ENCODE data around the gene QPCTL. TPM values are rescaled to one million over a fixed set of nuclear protein-coding genes. Genes with fewer than 3 reads are reported as not detected.
"Not testable (repeated sequence)": the region's sequence is repeated elsewhere in the genome, so short reads cannot be mapped to it uniquely, and the experiment has no call there.

Gene QPCTL
- polyA plus RNA-seq, 3 donors: 3.9 to 5.4 (median 4.9) TPM

DNA sequence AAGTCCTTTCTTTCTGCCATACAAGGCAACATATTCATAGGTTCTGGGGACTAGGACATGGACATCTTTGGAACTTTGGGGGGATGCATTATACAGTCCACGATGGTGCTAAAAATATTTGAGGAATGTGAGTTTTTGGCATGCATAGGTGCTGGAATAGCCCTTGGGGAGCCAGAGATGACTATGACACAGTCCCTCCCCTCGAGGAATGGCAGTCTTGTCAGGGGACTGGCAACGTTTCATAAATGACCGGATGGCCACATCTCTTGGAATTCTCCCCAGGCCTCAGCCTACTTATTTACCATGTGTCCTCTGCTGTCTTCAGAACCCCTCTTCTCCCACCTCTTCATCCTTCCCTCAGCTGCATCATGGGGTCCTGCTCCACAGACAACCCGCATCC, 54.4 kb downstream of the QPCTL start:
- WGBS, 3 donors: 61 to 76% (median 68%) methylated on average over 5 of the region's 5 CpGs
- no peak overlapping the region for H3K27ac ChIP-seq (ENCODE audit: low read depth, low read length)

DNA sequence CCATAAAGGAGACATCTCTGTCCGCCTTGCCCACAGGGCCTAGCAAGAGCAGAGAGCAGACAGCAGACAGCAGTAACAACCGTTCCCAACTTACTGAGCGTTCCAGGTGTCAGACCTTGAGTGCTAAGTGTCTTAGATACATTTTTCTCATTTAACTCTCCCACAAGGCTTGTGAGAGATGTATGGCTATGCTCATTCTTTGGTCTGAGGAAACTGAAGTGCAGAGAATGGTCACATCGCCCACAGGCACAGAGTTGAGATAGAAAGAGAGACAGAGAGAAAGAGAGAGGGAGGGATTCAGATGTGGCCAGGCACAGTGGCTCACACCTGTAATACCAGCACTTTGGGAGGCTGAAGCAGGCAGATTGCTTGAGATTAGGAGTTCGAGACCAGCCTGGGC, 55.0 kb downstream of the QPCTL start:
- H3K27ac ChIP-seq (ENCODE audit: low read depth, low read length): no peak overlapping the region
- 77 to 83% (median 82%) methylated on average over 5 of the region's 5 CpGs for WGBS, 3 donors

DNA sequence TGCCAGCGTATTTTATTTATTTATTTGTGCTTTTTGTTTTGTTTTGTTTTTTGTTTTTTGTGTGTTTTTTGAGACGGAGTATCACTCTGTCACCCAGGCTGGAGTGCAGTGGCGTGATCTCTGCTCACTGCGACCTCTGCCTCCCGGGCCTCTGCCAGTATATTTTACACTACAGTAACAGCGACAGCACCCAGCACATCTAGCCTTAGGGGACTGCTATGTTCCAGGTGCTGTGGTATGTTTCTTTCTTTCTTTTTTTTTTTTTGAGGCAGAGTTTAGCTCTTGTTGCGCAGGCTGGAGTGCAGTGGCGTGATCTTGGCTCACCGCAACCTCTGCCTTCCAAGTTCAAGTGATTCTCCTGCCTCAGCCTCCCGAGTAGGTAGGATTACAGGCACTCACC, 59.0 kb downstream of the QPCTL start:
- WGBS, 3 donors: 89 to 92% (median 92%) methylated on average over 10 of the region's 10 CpGs
- not testable (repeated sequence) for H3K27ac ChIP-seq (ENCODE audit: low read depth, low read length)

DNA sequence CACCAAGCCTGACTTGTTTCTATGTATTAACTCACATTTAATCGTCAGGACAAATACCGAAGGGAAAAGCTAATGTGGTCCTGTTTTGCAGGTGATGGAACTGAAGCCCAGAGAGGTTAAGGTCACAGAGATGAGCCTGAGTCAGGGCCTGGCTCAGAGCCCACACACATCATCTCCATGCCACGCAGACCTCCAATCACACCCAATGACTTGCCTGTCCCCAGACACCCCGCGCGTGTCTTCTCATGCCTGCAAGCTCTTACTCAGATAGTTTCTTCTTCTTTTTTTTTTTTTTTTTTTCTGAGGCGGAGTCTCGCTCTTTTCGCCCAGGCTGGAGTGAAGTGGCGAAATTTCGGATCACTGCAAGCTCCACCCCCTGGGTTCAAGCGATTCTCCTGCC, 60.2 kb downstream of the QPCTL start:
- 92 to 96% (median 93%) methylated on average over 12 of the region's 12 CpGs for whole genome bisulfite sequencing, 3 donors
- H3K27ac ChIP-seq (ENCODE audit: low read depth, low read length): no peak overlapping the region

DNA sequence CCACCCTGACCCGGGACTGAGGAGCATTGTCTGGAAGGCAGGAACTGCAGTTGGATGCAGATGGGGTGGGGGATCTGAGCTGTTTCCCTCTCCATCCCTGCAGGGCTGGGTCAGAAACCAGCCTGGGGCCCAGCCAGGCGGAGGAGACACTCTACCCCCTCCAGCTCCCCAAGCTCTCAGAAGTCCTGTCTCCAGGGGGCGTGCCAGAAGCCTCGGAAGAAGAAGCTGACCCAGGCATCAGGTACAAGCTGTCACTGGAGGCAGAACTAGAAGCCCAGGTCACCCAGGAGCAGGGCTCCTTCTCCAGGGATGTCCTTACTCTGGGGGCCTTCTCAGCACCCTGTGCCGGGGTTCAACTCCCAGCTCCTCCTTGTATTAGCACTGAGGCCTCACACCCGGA, 61.1 kb downstream of the QPCTL start:
- 70 to 74% (median 73%) methylated on average over 6 of the region's 6 CpGs for WGBS, 3 donors
- H3K27ac ChIP-seq (ENCODE audit: low read depth, low read length): no peak overlapping the region

Other genes with a start within 250 kb of the QPCTL start
- gene FOSB, start 224.7 kb upstream of the QPCTL start, polyA plus RNA-seq: 100 to 1,000 TPM in 2 of 3 donors, 10 to 100 TPM in 1; 11.9 to 650 (median 341) TPM
- gene RTN2, start 195.6 kb upstream of the QPCTL start, polyA plus RNA-seq: 1 to 10 TPM; 4.9 to 7.6 (median 6.4) TPM
- gene PPM1N, start 194.2 kb upstream of the QPCTL start, polyA plus RNA-seq: 1 to 10 TPM in 1 of 3 donors, under 1 TPM in 2; 0.62 to 3.7 (median 0.71) TPM
- gene VASP, start 185.2 kb upstream of the QPCTL start, polyA plus RNA-seq: 10 to 100 TPM; 14.9 to 93.0 (median 78.0) TPM
- gene OPA3, start 107.9 kb upstream of the QPCTL start, polyA plus RNA-seq: 1 to 10 TPM; 3.1 to 6.7 (median 3.5) TPM
- gene GPR4, start 90.5 kb upstream of the QPCTL start, polyA plus RNA-seq: 10 to 100 TPM in 2 of 3 donors, 1 to 10 TPM in 1; 1.3 to 29.5 (median 11.6) TPM
- gene EML2, start 53.3 kb upstream of the QPCTL start, polyA plus RNA-seq: 10 to 100 TPM; 17.5 to 29.2 (median 22.3) TPM
- 10 to 100 TPM in 1 of 3 donors, 1 to 10 TPM in 2; 5.6 to 20.2 (median 7.2) TPM for gene GIPR, start 24.4 kb upstream of the QPCTL start, polyA plus RNA-seq
- gene SNRPD2, start 713 bp upstream of the QPCTL start, polyA plus RNA-seq: 100 to 1,000 TPM; 175 to 370 (median 310) TPM
- 1 to 10 TPM; 7.0 to 8.0 (median 7.3) TPM for gene FBXO46, start 38.2 kb downstream of the QPCTL start, polyA plus RNA-seq
- under 1 TPM; 0.01 to 0.11 (median 0.02) TPM for gene MEIOSIN, start 40.8 kb downstream of the QPCTL start, polyA plus RNA-seq
- gene SIX5, start 76.6 kb downstream of the QPCTL start, polyA plus RNA-seq: 10 to 100 TPM; 19.7 to 33.3 (median 23.3) TPM
- gene DMPK, start 89.8 kb downstream of the QPCTL start, polyA plus RNA-seq: 100 to 1,000 TPM in 1 of 3 donors, 10 to 100 TPM in 2; 36.1 to 119 (median 40.8) TPM
- gene DMWD, start 100.2 kb downstream of the QPCTL start, polyA plus RNA-seq: 10 to 100 TPM; 13.9 to 43.0 (median 35.8) TPM
- gene RSPH6A, start 122.6 kb downstream of the QPCTL start, polyA plus RNA-seq: under 1 TPM in 1 of 3 donors, not detected in 2; 0.03 TPM
- 10 to 100 TPM; 25.9 to 57.0 (median 36.8) TPM for gene SYMPK, start 170.5 kb downstream of the QPCTL start, polyA plus RNA-seq
- 10 to 100 TPM in 1 of 3 donors, 1 to 10 TPM in 1, not detected in 1; 3.6 to 32.1 TPM for gene FOXA3, start 171.7 kb downstream of the QPCTL start, polyA plus RNA-seq
- gene IRF2BP1, start 193.5 kb downstream of the QPCTL start, polyA plus RNA-seq: 10 to 100 TPM in 2 of 3 donors, 1 to 10 TPM in 1; 7.7 to 13.9 (median 10.0) TPM
- 1 to 10 TPM; 2.9 to 3.4 (median 3.4) TPM for gene MYPOP, start 209.9 kb downstream of the QPCTL start, polyA plus RNA-seq
- gene NANOS2, start 222.1 kb downstream of the QPCTL start, polyA plus RNA-seq: not detected